Head of caudate nucleus (tissue), 42 donors: ENCODE results near the gene CRHR1.

Experiments used
- DNase-seq, 42 donors: peaks; one replicate each; pipeline versions ENCODE4 v3.0.0 to v3.0.0-alpha.2; 2020 to 2021; ENCODE audit warnings: mixed read lengths in 7 of 42
- intact Hi-C: fragments of 100-400 bp; cut with DNase I; formaldehyde crosslinking; loops from one replicate; pipeline ENCODE4 v1.15.0; 2022

Gene CRHR1

DNA sequence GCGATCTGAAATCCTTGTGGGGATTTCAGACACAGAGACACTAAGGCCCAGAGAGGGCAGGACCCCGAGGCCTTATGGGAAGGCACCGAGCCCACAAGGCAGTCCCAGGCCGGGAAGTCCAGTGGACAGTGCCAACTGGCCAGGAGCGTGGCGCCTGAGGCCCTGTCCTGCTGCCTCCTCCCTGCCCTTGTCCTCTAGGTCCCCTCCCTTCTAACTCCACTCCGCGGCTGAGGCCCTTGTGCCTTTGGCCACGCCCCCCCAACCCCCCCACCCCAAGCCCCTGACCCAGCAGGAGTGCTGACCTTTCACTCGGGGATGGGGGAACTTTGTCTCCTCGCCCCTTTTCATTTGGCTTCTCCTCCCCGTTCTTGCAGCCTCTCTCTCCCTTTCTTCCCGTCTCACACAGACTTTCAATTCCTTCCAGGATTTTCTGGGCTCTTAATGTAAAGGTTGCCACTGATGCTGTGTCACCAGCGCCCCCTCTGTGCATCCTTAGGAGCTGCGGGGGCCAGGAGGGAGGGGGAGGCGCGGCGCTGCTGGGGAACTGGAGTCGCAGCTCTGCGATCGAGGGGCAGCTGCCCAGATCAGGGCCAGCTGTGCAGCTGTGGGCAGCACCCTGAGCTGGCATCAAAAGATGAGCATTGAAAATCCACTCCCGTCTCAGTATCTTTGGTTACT lies 29.1 kb downstream of the CRHR1 start:
- DNase-seq = peak; percentile 50 to 90 (median 80)
- intact Hi-C loops = no loop called here

DNA sequence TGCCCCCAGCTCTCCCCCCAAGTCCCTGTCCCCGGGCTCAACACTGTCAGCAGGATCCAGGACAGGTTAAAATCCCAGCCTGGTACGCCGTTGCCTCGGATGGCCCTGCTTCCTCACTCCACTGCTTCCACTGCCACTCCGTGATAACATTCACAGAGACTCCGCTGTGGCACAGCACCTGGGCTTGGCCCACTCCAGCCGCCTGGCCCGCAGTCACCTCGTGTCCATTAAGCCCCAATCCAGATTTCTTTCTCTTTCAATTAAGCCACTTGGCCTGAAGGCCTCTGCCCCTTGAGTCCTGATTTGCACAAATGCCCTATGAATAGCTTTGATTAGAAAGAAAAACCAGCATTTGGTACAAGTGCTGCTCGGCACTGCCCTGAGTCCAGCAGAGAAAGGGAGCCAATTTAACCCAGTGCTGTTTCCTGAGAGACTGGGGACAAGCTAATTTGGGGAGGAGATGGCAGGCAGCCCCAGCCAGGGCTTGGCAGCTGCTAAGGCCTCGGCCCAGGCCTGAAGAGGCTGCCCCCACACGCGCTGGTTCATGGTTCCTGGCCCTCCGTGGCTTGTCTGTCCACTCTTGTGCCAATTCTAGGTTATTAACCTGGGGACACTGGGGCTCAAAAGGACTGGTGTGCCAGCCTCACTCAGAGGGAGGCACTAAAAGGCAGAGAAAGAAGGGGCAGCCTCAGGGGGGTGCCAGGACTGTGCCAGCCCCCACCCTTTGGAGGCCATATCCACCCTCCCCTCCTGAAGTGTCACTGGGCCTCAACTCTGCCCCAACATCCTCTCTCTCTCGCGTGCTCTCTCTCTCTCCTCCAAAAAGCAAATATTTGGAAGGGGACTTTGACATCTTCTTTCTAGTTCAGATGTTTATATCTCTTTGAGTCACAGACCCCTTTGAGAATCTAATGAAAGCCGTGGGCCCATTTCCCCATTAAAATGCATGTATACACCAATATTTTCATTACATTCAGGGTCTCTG lies 30.8 kb downstream of the CRHR1 start:
- intact Hi-C loops = no loop called here
- DNase-seq = peak in 38 of 42 donors; percentile 22 to 76 (median 50)

DNA sequence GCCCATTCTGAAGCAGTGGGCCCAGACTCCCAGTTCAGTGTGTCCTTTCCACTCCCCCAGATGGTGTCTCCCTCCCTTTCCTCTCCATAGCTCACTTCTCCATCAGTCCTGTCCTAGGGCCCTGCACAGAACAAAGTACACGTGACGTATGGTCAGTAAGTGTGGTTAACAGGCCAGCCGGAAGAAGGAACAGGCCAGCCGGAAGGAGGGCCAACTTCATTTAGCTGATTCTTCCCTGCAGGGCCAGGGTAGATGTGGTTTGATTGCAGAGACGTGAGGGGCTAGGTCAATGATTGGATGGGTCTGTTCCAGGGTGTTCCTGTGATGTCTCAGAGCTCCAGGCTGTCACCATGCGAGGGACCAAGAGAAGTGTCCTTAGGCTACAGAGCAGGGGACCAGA lies 31.6 kb downstream of the CRHR1 start:
- intact Hi-C loops = no loop called here
- no peak for DNase-seq

DNA sequence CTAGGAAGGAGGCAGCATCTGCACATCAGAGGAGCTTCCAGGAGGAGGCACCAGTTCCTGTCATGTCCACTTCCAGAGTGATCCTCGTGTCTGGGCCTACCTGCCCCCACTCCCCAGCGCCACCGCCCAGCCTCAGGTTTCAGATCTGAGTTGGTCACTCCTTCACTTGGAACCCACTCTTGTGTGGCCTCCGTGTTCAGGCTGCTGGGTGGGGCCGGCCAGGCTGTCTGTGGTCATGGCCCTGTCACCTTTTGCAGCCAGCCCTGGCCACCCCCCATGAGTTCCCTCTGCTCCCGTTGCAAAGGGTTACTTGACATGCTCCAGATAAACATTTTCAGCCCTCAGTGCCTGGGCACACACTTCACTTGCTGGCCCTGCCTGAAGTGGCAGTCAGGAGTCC lies 33.9 kb downstream of the CRHR1 start:
- intact Hi-C loops = no loop called here
- DNase-seq = no peak

DNA sequence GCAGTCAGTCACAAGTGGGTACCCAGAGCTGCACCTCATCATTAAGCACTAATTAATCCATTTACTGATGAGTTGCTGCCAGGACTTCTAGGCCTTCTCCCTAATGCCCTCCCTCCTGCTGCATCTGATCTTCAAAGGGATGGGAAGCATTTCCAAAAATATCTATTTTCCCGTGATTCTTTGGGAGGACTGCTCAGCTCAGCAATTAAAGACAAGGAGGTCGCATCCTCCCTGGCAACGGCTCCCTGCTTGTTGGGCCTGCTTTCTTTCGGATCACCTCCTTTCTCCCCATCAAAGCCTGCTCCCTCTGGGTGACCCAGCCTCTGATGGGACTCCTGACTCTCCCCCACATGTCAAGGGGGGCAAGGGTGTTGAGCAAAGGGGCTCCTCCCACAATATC lies 34.6 kb downstream of the CRHR1 start:
- peak in 21 of 42 donors; percentile 22 to 72 (median 46) for DNase-seq
- intact Hi-C loops = no loop called here

DNA sequence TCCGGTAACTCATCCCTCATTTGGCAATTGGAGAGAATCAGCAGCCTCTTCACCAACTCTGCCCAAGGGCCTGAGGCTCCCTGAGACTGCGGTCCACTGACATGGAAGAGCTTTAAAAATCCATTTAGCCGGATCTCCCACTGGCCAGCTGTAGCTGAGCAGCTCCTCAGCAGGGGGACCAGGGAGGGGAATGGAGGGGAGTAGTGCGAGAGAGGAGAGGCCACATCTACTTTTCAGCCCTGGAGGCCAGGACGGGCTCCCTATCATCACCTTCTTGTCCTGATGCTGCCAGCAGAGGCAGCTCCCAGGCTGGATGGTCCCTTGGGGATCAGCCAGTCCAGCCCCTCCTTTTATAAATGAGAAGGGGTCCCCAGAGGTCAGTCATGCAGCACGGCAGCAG lies 35.5 kb downstream of the CRHR1 start:
- no peak for DNase-seq
- intact Hi-C loops = no loop called here

DNA sequence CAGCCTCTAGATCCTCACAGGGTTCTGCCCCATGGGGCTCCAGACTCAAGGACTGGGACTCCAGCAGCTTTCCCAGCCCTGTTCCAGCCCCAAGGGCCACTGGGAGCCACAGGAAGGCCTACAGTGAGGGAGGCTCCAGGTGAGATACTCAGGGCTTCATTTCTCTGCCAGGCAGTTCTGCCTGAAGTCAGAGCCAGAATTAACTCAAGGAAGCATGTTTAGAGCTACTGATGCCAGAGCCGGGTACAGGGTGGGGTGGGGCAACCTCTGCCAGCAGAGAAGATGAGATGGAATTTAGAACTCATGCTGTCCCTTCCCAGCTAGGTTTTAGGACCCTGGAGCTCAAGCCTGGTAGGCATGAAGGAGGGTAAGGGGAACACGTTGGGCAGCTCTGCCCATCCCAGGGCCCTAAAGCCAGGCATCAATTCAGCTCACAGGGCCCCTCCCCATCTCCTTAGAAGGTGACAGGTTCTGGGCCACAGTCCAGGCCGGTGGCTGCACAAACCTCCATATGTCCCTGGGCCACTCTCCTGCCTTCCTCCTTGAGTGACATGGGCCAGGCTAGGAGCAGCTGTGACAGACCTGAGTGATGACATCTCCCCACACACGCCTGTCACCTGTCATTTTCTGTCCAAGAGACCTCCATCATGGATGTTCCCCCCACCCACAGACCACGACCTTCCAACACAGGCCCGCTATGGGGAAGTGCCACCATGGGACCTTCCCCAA lies 36.1 kb downstream of the CRHR1 start:
- DNase-seq = no peak
- intact Hi-C loops = no loop called here

DNA sequence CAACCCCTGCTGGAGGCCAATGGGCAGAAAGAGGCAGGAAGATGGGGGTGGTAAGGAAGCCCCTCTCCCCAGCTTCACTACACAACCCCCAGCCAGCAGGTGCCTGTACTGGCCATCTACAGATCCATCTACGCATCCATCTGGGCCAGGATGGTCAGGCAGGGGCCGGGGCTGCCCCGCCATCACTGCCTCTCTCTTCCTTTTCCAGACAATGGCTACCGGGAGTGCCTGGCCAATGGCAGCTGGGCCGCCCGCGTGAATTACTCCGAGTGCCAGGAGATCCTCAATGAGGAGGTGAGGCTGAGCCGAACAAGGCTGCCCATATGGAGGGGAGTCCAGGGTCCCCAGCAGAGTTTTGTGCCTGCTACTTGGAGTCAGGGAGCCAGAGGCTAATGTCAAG lies 37.0 kb downstream of the CRHR1 start:
- intact Hi-C loops = no loop called here
- DNase-seq = no peak

DNA sequence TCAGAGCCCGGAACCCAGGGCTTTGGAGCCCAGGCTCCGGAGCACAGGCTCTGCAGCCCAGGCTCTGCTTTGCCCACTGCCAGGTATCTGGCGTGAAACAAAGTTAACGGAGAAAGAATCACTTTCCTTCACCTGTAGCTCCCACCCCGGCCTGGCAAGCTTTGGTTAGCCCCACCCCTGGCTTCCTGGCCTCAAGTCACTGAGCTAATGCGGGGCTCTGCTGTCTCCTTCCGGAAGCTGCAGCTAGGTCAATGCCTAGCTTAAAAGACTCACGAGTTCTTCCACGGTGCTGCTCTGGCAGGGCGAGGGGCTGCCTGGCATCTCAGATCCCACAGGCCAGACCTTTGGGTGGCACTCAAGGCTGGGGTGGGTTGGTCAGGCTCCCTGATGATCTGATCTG lies 39.5 kb downstream of the CRHR1 start:
- DNase-seq = no peak
- intact Hi-C loops = no loop called here

DNA sequence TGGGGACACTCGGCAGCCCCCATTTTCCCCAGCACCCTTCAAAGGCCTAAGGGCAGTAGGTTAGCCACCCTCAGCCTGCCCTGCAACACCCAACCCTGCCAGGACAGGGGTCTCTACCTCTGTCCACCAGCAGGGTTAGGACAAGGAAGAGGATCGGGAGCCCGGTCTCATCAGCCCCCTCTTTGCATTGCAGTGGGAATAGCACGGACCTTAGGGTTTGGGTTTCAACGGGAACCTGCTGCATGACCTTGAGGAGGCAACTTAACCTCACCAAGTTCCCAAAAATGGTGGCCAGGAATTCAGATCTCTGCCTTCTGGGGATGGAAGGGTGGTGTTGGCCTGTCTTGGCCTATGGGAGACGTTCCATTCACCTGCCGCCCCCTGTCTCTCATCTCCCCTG lies 40.4 kb downstream of the CRHR1 start:
- intact Hi-C loops = no loop called here
- no peak for DNase-seq

DNA sequence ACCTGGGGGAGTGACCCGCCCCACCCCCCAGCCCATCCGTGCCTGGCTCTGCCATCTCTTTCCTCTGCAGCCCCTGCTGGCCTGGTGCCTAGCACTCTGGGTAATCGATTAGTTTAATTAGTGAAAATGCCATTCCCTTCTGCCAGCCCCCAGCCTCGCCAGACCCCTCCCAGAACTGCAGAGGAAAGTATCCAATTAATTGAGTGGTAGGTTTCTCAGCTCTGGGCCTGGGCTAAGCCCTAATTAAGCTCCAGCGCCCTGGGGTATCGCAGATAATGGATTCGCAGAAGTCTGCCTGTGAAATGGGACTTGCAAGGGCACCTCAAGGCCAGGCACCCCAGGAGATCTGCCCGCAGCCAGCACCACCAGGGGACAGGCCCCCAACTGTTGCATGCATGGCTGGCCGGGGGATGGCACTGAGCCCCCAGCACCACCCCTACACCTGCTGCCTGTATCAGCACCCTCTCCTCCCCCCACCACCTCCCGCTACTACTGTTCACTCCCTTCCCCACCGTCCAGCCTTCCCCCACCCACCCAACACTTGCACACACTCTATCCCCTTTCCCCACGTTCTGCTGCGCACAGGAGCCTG lies 40.9 kb downstream of the CRHR1 start:
- intact Hi-C loops = no loop called here

DNA sequence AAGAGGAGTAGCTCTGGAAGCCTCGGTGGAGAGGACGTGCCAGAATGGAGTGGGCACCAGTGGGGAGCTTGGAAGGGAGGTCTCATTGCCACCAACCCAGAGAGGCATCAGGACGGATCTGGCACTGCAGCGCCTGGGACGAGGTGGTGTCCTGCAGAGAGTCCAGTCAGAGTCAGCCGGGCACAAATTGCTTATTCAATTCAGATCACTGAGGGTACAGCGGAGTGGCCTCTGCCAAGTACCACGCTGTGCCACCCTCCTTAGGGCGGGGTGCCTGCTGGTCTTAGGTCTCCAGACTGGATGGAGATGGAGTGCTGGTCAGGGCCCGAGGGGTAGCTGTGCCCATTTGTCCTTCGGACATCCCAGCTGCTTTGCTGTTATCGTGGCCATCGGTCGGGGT lies 41.7 kb downstream of the CRHR1 start:
- peak in 36 of 42 donors; percentile 37 to 93 (median 77) for DNase-seq
- intact Hi-C loops = no loop called here

More for the DNA sequence above, 40.9 kb downstream of the CRHR1 start:
- DNase-seq = no peak

DNA sequence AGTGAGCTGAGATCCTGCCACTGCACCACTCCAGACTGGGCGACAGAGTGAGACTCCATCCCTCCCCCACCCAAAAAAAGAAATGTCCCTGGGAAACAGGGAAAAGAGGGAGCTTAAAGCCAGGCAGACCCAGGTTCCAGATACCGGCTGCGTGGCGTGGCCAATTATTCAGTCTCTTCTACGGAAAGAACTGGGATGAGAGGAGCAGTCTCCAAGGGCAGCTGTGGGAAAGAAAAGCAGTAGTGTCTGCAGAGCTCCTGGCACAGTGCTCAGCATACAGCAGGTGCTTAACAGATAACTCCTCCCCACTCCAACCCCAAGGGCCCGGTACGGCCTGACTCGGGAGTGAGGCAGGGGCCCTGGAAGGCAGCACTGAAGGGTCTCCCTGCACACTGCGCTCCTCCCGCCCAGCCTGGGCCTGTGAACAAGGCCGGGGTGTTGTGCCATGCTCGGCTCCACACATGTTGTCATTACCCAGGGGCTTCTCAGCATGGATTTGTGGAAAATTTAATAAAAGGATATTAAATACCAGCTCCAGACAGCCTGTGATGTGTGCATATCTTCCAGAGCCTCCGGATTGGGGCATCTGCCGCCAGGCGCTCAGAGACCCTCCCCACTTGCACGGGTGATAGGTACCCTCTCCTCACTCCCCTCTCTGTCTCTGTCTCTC lies 42.9 kb downstream of the CRHR1 start:
- intact Hi-C loops = no loop called here
- DNase-seq = peak in 3 of 42 donors; percentile 21 to 39 (median 34)

DNA sequence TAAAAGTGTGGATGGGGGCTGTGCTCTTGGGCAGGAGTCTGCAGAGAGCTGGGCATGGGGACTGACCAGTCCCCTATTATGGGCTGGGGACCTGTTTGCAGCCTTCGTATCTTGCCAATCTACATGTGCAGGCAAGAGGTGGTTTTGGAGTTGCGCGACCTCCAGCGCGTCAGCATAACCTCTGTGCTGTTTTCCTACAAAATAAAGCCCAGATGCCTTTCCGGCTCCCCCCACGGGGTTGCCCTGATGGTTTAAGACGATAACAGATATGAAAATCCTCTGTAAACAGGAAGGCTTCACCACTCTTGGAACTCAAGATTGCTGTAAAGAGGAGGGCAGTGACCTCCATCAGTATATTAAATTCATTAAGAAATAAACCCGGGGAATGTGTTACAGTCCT lies 44.1 kb downstream of the CRHR1 start:
- intact Hi-C loops = no loop called here
- DNase-seq = no peak

DNA sequence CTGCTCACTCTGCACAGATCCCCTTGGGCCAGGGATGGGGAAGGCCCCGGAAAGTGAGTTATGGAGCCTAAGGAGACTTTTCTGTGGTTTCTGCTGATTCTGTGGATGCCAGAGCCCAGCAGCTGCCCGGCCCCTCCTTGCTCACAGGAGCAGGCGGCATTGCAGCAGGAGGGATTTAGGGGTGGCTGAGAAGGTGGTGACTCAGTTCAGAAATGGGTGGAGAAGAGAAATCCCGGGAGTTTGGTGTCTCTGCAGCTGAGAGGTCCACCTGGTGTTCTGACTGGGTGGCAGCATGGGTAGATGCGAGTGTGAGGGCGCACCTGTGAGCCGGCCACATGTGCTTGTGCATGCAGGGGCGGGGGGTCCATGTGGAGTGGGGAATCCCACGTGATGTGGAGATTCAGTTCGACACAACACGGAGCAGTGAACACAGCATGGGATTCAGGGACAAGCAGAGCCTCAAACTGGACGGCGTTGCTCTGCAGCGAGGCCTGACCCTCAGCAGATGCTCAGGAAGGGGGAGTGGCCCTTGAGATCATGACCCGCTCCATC lies 44.5 kb downstream of the CRHR1 start:
- DNase-seq = no peak
- intact Hi-C loops = no loop called here

DNA sequence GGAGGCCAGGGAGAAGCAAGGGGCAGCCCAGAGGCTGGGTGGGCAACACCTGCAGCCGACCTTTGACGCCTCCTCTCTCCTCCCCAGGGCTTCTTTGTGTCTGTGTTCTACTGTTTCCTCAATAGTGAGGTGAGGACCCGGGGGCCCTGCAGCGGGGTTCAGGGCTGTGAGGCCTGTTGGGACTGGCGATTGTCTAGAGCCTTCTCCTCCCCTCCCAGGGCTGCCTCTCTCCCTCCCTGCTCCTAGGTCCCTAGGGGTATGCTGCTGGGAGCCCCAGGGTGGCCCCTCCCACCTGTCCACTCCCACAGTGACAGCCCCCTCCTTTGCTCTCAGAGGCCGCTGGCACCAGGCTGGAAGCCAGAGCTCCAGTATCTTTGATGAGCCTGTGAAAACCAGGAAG lies 49.8 kb downstream of the CRHR1 start:
- no peak for DNase-seq
- intact Hi-C loops = loop anchor here (5.0 to 10.0 kb wide), 2 partner anchors 119 to 192 kb away; no protein-coding TSS in a partner anchor

DNA sequence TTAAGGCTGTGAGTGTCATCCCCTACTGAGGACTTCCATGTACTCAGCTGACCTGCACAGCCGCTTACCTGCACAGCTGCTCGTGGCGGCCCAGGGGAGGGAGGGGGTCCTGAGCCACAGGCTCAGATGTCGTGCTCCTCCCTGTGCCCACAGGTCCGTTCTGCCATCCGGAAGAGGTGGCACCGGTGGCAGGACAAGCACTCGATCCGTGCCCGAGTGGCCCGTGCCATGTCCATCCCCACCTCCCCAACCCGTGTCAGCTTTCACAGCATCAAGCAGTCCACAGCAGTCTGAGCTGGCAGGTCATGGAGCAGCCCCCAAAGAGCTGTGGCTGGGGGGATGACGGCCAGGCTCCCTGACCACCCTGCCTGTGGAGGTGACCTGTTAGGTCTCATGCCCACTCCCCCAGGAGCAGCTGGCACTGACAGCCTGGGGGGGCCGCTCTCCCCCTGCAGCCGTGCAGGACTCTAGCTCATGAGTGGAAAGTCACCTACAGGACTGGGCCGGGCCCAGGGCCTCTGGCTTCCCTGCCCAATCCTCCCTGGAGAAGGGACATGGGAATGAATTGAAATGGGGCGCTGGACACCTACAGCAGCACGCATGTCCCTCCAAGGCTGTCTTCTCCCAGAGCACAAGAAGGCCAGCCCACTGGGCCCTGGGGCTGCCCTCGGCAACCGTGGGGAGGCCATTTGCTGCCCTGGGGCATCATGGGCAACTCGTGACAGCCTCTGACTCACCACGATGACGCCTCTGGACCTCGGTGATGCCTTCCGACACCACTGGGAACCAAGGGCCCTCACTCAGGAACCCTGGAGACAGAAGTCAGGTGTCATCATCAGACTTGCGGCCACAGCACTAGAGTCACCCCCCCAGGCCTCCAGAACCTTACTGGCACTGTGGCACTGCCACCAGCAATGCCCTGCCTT lies 50.6 kb downstream of the CRHR1 start:
- no peak for DNase-seq
- intact Hi-C loops = loop anchor here (5.0 to 10.0 kb wide), 2 partner anchors 120 to 192 kb away; no protein-coding TSS in a partner anchor
